ENCODE results near the gene SNX11.
A peak's percentile ranks its signal among the peaks of the same experiment; 100 is the strongest.

The SNX11 gene

GRCh38 chr17:48100591-48101011 is 7.0 kb upstream of the SNX11 start:
- DNase-seq: peak; percentile 17

DNA sequence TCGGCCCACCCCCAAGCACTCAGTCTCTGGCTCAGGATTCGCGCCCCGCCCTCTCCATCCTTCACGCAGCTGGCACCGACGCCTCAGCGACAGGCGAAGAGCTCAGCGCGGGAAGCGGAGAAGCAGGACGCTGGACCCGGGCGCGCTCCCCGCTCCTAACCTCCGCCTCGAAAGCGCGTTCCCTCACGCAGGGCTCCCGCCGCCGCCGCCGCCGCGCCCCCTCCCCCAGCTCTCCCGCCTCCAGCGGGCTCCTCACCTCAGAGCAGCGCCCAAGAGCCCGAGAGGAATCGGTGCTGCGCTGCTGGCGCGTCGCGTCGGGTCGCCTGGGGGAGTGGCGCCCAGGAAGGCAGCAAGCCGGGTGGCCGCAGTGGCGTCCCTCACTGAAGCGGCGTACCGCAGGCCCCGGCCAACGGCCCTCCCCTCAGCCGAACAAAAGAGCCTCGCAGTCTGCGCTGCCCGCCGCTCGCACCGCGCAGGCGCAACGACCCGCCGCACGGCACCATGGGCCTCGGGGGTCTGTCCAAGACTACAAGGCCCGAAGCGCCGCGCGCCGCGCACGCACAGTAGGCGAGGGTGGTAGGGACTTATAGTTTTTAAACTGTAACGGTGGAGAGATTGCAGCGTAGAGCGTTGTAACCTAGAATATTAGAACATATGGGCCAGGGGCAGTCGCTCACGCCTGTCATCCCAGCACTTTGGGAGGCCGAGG is 6.4 kb upstream of the SNX11 start, which contains the start of gene CBX1:
Gene CBX1, minus strand, starts transcription at position 467 of the 709 bp plus-strand sequence. CDS start 24,474 bp downstream, outside the sequence.
- peak; percentile 89 for DNase-seq

GRCh38 chr17:48102043-48102750 is 5.4 kb upstream of the SNX11 start:
- no peak for DNase-seq

DNA sequence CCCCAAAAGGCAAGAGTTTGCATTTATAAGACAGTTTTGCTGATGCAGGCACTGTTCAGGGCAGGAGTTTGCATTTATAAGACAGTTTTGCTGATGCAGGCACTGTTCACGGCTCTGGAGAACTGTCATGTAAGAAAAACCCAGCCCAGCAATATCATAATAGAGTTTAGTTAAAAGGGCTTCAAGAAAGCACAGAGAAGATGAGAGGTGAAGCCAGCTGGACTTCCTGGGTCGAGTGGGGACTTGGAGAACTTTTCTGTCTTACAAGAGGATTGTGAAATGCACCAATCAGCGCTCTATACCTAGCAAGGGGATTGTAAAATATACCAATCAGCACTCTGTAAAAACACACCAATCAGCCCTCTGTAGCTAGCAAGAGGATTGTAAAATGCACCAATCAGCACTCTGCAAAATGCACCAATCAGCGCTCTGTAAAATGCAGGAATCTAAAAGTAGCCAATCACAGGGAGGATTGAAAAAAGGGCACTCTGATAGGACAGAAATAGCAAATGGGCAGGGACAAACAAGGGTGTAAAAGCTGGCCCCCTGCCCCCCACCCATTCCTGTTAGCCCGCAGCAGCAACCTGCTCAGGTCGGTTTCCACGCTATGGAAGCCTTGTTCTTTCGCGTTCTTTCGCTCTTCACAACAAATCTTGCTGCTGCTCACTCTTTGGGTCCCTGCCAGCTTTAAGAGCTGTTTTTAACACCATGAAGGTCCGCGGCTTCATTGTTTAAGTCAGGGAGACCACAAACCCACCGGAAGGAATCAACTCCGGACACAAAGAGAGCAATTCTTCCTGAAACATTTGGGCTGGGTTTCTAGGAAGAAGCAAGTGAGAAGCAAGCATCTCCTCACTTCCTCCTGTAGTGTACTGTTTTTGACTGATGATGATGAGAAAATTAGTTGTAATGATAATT is 4.5 kb upstream of the SNX11 start:
- DNase-seq: no peak

GRCh38 chr17:48104440-48104839 is 3.1 kb upstream of the SNX11 start:
- no peak for DNase-seq

DNA sequence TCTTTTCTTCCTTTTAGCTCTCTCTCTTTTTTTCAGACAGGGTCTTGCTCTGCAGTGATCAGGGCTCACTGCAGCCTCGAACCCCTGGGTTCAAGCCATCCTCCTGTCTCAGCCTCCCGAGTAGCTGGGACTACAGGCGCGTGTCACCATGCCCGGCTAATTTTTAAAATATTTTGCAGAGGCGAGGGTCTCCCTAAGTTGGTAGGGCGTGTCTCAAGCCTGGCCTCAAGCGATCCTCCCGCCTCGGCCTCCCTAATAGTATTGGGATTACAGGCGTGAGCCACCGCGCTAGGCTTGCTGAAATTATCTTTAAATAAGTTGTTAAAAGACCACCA is 797 bp upstream of the SNX11 start:
- DNase-seq: no peak

DNA sequence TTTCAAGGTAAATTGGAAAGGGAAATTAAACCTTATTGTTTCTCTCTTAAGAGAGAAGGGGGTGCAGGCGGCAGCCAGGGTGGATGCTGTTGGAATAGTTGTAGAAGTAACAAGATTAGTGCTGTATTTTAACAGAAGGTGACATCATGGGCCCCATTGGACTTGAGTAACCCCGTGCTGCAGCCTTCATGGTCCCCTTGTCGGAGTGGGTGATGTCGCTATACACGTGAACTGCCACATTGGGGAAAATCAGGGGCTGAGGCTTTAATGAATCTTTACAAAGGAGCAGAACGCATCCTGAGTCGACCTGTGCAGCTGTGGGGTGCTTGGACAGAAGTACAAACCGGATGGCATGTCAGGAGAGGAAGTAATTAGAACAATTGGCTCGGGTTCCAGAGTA is 3.2 kb downstream of the SNX11 start:
- DNase-seq: no peak

DNA sequence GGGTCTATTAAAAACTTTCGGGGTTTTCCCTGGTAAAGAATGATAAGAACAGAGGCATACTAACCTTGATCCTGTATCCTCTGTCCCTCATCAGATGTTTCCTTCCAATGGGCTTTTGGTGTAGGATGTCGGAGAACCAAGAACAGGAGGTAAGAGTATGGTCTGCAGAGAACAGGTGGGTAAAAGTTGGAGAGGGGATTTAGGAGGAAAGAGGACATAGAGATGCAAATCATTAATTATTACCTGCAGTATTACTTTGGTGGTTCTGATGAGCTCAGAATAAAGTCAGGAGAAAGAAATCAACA is 4.3 kb downstream of the SNX11 start:
- no peak for DNase-seq

DNA sequence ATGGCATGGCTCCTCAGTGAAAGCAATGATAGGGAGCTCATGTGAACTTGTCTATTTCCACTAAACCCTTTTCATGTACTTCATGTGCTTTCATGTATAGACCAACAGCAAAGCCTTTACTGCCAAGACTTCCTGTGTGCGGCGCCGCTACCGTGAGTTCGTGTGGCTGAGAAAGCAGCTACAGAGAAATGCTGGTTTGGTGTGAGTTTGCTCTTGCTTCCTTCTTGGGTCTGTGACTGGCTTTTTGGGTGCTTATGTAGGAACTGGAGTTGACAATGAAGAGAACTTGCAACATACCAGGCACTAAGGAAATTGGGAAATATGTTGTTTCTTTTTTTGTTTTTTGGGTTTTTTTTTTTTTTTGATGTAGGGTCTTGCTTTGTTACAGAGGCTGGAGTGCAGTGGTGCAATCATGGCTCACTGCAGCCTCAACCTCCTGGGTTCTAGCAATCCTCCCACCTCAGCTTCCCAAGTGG is 5.7 kb downstream of the SNX11 start:
- no peak for DNase-seq

GRCh38 chr17:48121923-48122664 is 14.5 kb downstream of the SNX11 start:
- no peak for DNase-seq

- DNase-seq: no peak
These were observed 15.1 kb downstream of the SNX11 start for GRCh38 chr17:48122665-48123045.

- DNase-seq: no peak
These were observed 15.5 kb downstream of the SNX11 start for GRCh38 chr17:48123111-48123510.

GRCh38 chr17:48123776-48124388 is 16.3 kb downstream of the SNX11 start:
- DNase-seq: no peak

- no peak for DNase-seq
These were observed 18.4 kb downstream of the SNX11 start for GRCh38 chr17:48125829-48126531.

DNA sequence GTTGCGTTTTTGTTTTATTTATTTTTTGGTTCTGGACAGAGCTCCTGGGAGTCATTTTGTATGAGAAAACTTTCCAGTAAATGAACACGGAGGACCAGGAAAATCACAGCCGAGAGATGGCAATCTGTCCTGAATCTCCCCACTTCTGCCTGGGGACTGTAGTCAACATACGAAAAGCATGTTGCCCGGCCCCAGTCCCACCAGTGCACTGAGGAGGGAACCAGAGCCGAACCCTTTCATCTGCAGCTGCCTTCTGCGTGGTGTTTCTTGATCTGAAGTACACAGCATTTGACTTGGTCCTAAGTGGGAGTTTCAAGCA is 18.9 kb downstream of the SNX11 start:
- no peak for DNase-seq

DNA sequence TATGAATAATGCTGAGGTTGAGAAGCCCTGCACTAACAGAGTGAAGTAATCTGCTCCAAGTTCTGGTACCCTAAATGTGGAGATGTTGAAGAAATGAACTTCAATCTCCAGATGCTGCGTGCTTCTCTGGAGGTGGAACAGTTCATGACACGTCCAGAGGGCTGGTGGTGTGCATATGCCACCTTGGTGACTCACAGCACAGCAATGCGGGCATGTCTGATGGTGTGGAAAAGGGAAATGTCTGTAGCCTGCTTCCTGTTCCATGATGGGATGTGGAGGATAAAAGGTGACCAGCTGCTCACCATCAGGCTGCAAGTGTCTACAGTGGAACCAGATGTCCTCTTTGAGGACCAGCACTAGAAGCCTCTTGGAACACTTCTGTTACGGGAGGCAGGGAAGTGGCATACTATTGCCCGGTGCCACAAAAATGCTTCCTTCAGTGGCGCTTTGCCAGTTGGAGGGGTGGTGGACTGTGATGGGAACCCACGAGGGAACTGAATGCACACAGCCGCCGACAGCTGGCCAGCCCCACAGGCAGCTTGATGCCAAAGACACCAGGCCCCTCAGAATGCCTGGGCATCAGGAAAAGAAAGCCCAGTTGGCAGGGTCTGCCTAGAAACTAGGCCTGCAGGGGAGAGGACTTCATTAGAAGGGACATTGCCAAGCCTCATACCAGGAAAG is 19.9 kb downstream of the SNX11 start:
- no peak for DNase-seq

DNA sequence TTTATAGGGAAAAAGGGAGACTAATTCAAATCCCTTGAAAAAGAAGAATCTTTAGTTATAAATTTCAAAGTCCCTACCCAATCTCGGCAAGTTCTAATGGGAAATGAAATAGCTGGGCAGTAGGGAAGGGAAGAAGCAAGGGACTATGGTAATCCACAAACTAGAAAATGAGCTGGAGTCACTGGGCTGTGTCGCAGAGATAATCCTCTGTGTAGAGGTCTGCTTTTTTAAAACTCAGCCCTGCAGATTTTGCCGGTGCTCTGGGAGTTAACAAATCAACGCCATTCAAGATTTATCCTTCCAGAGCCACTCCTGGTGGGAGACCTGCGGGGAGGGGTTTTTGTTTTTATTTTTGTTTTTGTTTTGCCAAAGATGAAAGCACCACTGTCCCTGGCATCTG is 20.8 kb downstream of the SNX11 start:
- DNase-seq: no peak

GRCh38 chr17:48129981-48130380 is 22.4 kb downstream of the SNX11 start:
- no peak for DNase-seq

DNA sequence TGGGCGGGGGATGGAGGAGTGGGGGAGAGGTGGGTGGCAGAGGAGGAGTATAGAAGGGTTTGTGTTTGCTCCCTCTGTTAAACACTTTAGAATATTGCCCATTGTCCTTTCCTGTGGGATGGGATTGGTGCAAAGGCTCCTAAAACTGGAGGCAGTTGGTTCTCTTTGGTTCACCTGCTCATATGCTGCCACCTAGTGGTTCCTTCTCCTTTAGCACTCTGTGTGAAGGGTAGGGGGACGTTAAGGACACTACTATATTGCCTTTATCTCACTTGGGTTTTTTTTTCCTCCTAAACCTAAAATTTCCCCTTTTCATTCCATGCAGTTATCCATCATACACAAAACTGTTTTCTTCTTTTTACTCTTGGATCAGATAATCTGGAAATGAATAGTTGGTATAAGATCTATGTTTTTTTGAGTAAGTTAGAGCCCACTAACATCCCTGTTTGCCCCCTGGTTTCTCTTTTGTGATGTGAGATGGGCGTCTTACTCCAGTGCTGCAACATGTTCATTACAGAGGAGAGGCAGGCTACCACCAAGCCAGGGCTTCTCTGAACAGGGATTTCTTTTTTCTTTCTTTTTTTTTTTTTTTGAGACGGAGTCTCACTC is 23.8 kb downstream of the SNX11 start:
- peak; percentile 28 for DNase-seq

GRCh38 chr17:48132385-48132784 is 24.8 kb downstream of the SNX11 start:
- no peak for DNase-seq

DNA sequence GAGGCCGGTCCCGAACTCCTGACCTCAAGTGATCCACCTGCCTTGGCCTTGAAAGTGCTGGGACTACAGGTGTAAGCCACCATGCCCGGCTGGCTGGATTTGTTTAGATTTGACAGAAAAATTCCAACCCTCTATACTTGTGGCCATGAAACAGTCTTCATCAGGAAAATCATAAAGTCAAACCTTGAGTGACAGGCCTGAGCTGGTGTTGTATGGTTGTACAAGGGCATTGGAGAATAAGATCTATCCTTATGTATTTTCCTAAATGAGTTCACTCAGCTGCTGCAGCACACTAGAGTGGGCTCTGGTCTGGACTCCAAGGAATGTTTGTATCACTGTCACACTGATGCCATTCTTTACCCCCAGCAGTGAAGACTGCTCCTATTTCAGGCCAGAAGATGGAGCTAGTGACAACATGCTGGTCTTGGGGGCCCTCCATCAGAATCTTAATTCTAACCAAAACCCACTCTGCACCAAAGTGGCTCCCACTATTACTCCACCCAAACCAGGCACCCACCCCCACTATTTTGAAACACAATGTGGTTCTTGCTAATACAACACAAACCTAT is 27.4 kb downstream of the SNX11 start:
- DNase-seq: no peak

Measured in NCI-H1048 (cell line).